Measurements from ENCODE around the gene SORBS2.

- TF ChIP-seq POLR2A (IDR thresholded peaks at IDR 0.05) (no peak), CTCF (IDR thresholded peaks at IDR 0.05) (no peak)
Observed at GRCh38 chr4:185758807-185759206, 53.2 kb downstream of the SORBS2 start.
